D341Med (cell line): ENCODE data around the gene EEF2K.
"Not testable (repeated sequence)": the region's sequence is repeated elsewhere in the genome, so short reads cannot be mapped to it uniquely, and the experiment has no call there.

Experiments
- DNase-seq: peaks from one replicate; pipeline ENCODE4 v3.0.0; 2012; ENCODE audit warnings: low spot score

The EEF2K gene

GRCh38 chr16:22206013-22206841 lies at the start of gene EEF2K:
Gene EEF2K (plus strand): TSS chr16:22206278. CDS start chr16:22225730, 19,452 bp downstream.
- peak; percentile 92 for DNase-seq

- DNase-seq, result no peak
Measured at GRCh38 chr16:22161401-22161800, 44.7 kb upstream of the EEF2K start.

- peak; percentile 57 for DNase-seq
Measured at GRCh38 chr16:22161999-22162655, 44.0 kb upstream of the EEF2K start, which contains the start of gene SDR42E2. Gene SDR42E2 (plus strand): TSS chr16:22162506. CDS start chr16:22165583, 3,077 bp downstream.

GRCh38 chr16:22162656-22163009 lies 43.4 kb upstream of the EEF2K start:
- no peak for DNase-seq

- DNase-seq, result no peak
Measured at GRCh38 chr16:22163806-22164205, 42.3 kb upstream of the EEF2K start.

- no peak for DNase-seq
Measured at GRCh38 chr16:22164482-22164881, 41.6 kb upstream of the EEF2K start.

- no peak for DNase-seq
Measured at GRCh38 chr16:22165508-22166285, 40.4 kb upstream of the EEF2K start.

GRCh38 chr16:22171953-22172352 lies 34.1 kb upstream of the EEF2K start:
- DNase-seq, result no peak

- DNase-seq, result not testable (repeated sequence)
Measured at GRCh38 chr16:22172642-22173041, 33.4 kb upstream of the EEF2K start.

GRCh38 chr16:22174642-22175041 lies 31.4 kb upstream of the EEF2K start:
- no peak for DNase-seq

- no peak for DNase-seq
Measured at GRCh38 chr16:22177968-22178930, 27.8 kb upstream of the EEF2K start.

GRCh38 chr16:22181426-22181825 lies 24.7 kb upstream of the EEF2K start:
- DNase-seq, result no peak

GRCh38 chr16:22181843-22182242 lies 24.2 kb upstream of the EEF2K start:
- no peak for DNase-seq

GRCh38 chr16:22183335-22183734 lies 22.7 kb upstream of the EEF2K start:
- DNase-seq, result no peak

- DNase-seq, result peak; percentile 66
Measured at GRCh38 chr16:22183901-22184614, 22.0 kb upstream of the EEF2K start.

- DNase-seq, result no peak
Measured at GRCh38 chr16:22184615-22184968, 21.5 kb upstream of the EEF2K start.

- no peak for DNase-seq
Measured at GRCh38 chr16:22186517-22186916, 19.6 kb upstream of the EEF2K start.

GRCh38 chr16:22188267-22188594 lies 17.8 kb upstream of the EEF2K start:
- DNase-seq, result no peak

- DNase-seq, result peak; percentile 58
Measured at GRCh38 chr16:22188595-22189442, 17.3 kb upstream of the EEF2K start.

- DNase-seq, result no peak
Measured at GRCh38 chr16:22189473-22190080, 16.5 kb upstream of the EEF2K start.
